WTC11 (cell line): Measurements from ENCODE around the gene EHBP1. TPM values are rescaled to one million over a fixed set of nuclear protein-coding genes. Genes with fewer than 3 reads are reported as not detected.

ENCODE experiments used
- ATAC-seq: fragments of 200-7000 bp; cut with Tn5 transposase; 2 replicates; pipeline ENCODE4 v1.10.0; 2021; ENCODE audit warnings: mild to moderate bottlenecking, moderate library complexity
- CTCF ChIA-PET: fragments of 300-600 bp; sonication (Branson Sonifier 250); formaldehyde crosslinking; loops from one replicate; lab custom pipeline; 2021; ENCODE audit warnings: antibody characterized with exemption; lab: Charles Lee
- POLR2A ChIA-PET: fragments of 350-600 bp; sonication (Branson Sonifier 250); formaldehyde crosslinking; loops from one replicate; lab custom pipeline; 2021; ENCODE audit warnings: antibody characterized with exemption; lab: Charles Lee
- DNase-seq: peaks from one replicate; pipeline ENCODE4 v3.0.0; 2021; ENCODE audit warnings: low spot score
- H3K27ac Mint-ChIP-seq: 2 replicates; pipeline ENCODE4 v1.8.0; 2021; ENCODE audit warnings: mixed read lengths
- H3K27me3 Mint-ChIP-seq: 2 replicates; pipeline ENCODE4 v1.8.0; 2021; ENCODE audit warnings: low read depth, mild to moderate bottlenecking, moderate library complexity, mixed read lengths
- H3K36me3 Mint-ChIP-seq: 2 replicates; pipeline ENCODE4 v1.8.0; 2021; ENCODE audit warnings: mixed read lengths
- H3K4me1 Mint-ChIP-seq: 2 replicates; pipeline ENCODE4 v1.8.0; 2022; ENCODE audit warnings: mixed read lengths
- H3K4me3 Mint-ChIP-seq: 2 replicates; pipeline ENCODE4 v1.8.0; 2021; ENCODE audit warnings: mild to moderate bottlenecking, moderate library complexity, mixed read lengths
- H3K9me3 Mint-ChIP-seq: 2 replicates; pipeline ENCODE4 v1.8.0; 2021; ENCODE audit warnings: mixed read lengths
- ATF1 ChIP-seq: sonication (generic); formaldehyde crosslinking; IDR thresholded peaks from 2 replicates; pipeline ENCODE4 v1.8.1; 2023; ENCODE audit warnings: mild to moderate bottlenecking, moderate library complexity, missing genetic modification reagents
- ELF4 ChIP-seq: sonication (generic); formaldehyde crosslinking; IDR thresholded peaks from 2 replicates; pipeline ENCODE4 v1.8.1; 2022; ENCODE audit warnings: low read depth, mild to moderate bottlenecking, moderate library complexity, missing genetic modification reagents
- ETV6 ChIP-seq: sonication (generic); formaldehyde crosslinking; IDR thresholded peaks from 2 replicates; pipeline ENCODE4 v1.8.1; 2022; ENCODE audit warnings: mild to moderate bottlenecking, missing genetic modification reagents
- FOXP1 ChIP-seq: sonication (generic); formaldehyde crosslinking; IDR thresholded peaks from 2 replicates; pipeline ENCODE4 v1.8.0; 2022; ENCODE audit warnings: missing genetic modification reagents, mild to moderate bottlenecking, moderate library complexity, borderline replicate concordance
- MXD4 ChIP-seq: fragments of 250-450 bp; sonication (Bioruptor Pico); IDR thresholded peaks from 2 replicates; pipeline ENCODE4 v1.8.0; 2021; ENCODE audit warnings: mild to moderate bottlenecking, moderate library complexity, borderline replicate concordance
- NR2C2 ChIP-seq: sonication (generic); formaldehyde crosslinking; IDR thresholded peaks from 2 replicates; pipeline ENCODE4 v1.8.0; 2022; ENCODE audit warnings: mild to moderate bottlenecking, missing genetic modification reagents
- PRRX2 ChIP-seq: fragments of 250-450 bp; sonication (Bioruptor Pico); IDR thresholded peaks from 2 replicates; pipeline ENCODE4 v1.8.0; 2021; ENCODE audit warnings: mild to moderate bottlenecking
- SP1 ChIP-seq: sonication (generic); formaldehyde crosslinking; conservative IDR thresholded peaks from 2 replicates; pipeline ENCODE4 v1.8.1; 2022; ENCODE audit warnings: missing genetic modification reagents
- TP53 ChIP-seq: sonication (generic); formaldehyde crosslinking; IDR thresholded peaks from 2 replicates; pipeline ENCODE4 v1.8.1; 2023; ENCODE audit warnings: mild to moderate bottlenecking, missing genetic modification reagents
- ZNF416 ChIP-seq: fragments of 250-450 bp; sonication (Bioruptor Pico); IDR thresholded peaks from 2 replicates; pipeline ENCODE4 v1.9.0; 2021; ENCODE audit warnings: mild to moderate bottlenecking, inconsistent platforms
- total RNA-seq: library from RNA; stranded (reverse); gene quantifications from 3 replicates; pipeline ENCODE4 v1.2.3, GENCODE V29; 2021
- TF ChIP-seq, protein P1 (sequence below): sonication (generic); formaldehyde crosslinking; IDR thresholded peaks from 2 replicates; pipeline ENCODE4 v1.8.1; 2023; ENCODE audit warnings: mild to moderate bottlenecking, missing genetic modification reagents, moderate library complexity
- TF ChIP-seq, protein P2 (sequence below): sonication (generic); formaldehyde crosslinking; IDR thresholded peaks from 2 replicates; pipeline ENCODE4 v1.8.1; 2023; ENCODE audit warnings: mild to moderate bottlenecking, missing genetic modification reagents
- TF ChIP-seq, protein P3 (sequence below): fragments of 250-450 bp; sonication (Bioruptor Pico); IDR thresholded peaks from 2 replicates; pipeline ENCODE4 v1.9.0; 2021; ENCODE audit warnings: mild to moderate bottlenecking, borderline replicate concordance
- TF ChIP-seq, protein P4 (sequence below): sonication (generic); formaldehyde crosslinking; IDR thresholded peaks from 2 replicates; pipeline ENCODE4 v1.8.1; 2022; ENCODE audit warnings: mild to moderate bottlenecking, missing genetic modification reagents, moderate library complexity, borderline replicate concordance
- TF ChIP-seq, protein P5 (sequence below): sonication (generic); formaldehyde crosslinking; IDR thresholded peaks from 2 replicates; pipeline ENCODE4 v1.8.1; 2023; ENCODE audit warnings: mild to moderate bottlenecking, missing genetic modification reagents
- TF ChIP-seq, protein P6 (sequence below): sonication (generic); formaldehyde crosslinking; IDR thresholded peaks from 2 replicates; pipeline ENCODE4 v1.8.0; 2022; ENCODE audit warnings: mild to moderate bottlenecking, missing genetic modification reagents

EHBP1 gene
- total RNA-seq, 1 experiment from 2014 or later: 36.4 TPM

DNA sequence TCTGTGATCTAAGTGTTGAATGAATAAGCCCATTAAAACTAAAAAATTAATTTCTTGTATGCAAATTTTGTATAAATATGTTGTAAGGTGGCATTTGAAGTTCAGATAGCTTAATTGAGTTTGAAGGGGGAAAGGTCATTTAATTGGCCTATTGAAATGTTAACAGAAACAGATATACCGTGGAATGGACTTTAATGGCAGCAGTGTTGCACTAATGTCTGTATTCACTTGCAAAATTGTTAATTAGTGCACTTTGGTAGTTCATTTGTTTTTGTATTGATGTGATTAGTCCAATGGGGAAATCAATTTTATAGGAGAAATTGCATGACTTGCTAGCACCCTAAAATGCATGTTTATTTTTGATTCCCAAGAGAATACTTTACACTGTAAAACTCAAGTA is 303.3 kb downstream of the EHBP1 start:
- TF ChIP-seq, protein P1, sequence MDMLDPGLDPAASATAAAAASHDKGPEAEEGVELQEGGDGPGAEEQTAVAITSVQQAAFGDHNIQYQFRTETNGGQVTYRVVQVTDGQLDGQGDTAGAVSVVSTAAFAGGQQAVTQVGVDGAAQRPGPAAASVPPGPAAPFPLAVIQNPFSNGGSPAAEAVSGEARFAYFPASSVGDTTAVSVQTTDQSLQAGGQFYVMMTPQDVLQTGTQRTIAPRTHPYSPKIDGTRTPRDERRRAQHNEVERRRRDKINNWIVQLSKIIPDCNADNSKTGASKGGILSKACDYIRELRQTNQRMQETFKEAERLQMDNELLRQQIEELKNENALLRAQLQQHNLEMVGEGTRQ (CRISPR knock-in tag): no peak
- TF ChIP-seq ELF4: no peak
- no peak for TF ChIP-seq PRRX2 (CRISPR knock-in tag)
- TF ChIP-seq, protein P2, sequence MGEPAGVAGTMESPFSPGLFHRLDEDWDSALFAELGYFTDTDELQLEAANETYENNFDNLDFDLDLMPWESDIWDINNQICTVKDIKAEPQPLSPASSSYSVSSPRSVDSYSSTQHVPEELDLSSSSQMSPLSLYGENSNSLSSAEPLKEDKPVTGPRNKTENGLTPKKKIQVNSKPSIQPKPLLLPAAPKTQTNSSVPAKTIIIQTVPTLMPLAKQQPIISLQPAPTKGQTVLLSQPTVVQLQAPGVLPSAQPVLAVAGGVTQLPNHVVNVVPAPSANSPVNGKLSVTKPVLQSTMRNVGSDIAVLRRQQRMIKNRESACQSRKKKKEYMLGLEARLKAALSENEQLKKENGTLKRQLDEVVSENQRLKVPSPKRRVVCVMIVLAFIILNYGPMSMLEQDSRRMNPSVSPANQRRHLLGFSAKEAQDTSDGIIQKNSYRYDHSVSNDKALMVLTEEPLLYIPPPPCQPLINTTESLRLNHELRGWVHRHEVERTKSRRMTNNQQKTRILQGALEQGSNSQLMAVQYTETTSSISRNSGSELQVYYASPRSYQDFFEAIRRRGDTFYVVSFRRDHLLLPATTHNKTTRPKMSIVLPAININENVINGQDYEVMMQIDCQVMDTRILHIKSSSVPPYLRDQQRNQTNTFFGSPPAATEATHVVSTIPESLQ: no peak
- TF ChIP-seq MXD4: no peak
- TF ChIP-seq SP1 (CRISPR knock-in tag): no peak
- TF ChIP-seq ETV6 (CRISPR knock-in tag): no peak
- TF ChIP-seq TP53 (CRISPR knock-in tag): no peak
- TF ChIP-seq FOXP1 (CRISPR knock-in tag): no peak
- TF ChIP-seq, protein P3, sequence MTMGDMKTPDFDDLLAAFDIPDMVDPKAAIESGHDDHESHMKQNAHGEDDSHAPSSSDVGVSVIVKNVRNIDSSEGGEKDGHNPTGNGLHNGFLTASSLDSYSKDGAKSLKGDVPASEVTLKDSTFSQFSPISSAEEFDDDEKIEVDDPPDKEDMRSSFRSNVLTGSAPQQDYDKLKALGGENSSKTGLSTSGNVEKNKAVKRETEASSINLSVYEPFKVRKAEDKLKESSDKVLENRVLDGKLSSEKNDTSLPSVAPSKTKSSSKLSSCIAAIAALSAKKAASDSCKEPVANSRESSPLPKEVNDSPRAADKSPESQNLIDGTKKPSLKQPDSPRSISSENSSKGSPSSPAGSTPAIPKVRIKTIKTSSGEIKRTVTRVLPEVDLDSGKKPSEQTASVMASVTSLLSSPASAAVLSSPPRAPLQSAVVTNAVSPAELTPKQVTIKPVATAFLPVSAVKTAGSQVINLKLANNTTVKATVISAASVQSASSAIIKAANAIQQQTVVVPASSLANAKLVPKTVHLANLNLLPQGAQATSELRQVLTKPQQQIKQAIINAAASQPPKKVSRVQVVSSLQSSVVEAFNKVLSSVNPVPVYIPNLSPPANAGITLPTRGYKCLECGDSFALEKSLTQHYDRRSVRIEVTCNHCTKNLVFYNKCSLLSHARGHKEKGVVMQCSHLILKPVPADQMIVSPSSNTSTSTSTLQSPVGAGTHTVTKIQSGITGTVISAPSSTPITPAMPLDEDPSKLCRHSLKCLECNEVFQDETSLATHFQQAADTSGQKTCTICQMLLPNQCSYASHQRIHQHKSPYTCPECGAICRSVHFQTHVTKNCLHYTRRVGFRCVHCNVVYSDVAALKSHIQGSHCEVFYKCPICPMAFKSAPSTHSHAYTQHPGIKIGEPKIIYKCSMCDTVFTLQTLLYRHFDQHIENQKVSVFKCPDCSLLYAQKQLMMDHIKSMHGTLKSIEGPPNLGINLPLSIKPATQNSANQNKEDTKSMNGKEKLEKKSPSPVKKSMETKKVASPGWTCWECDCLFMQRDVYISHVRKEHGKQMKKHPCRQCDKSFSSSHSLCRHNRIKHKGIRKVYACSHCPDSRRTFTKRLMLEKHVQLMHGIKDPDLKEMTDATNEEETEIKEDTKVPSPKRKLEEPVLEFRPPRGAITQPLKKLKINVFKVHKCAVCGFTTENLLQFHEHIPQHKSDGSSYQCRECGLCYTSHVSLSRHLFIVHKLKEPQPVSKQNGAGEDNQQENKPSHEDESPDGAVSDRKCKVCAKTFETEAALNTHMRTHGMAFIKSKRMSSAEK (CRISPR knock-in tag): no peak
- TF ChIP-seq, protein P4, sequence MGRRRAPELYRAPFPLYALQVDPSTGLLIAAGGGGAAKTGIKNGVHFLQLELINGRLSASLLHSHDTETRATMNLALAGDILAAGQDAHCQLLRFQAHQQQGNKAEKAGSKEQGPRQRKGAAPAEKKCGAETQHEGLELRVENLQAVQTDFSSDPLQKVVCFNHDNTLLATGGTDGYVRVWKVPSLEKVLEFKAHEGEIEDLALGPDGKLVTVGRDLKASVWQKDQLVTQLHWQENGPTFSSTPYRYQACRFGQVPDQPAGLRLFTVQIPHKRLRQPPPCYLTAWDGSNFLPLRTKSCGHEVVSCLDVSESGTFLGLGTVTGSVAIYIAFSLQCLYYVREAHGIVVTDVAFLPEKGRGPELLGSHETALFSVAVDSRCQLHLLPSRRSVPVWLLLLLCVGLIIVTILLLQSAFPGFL (CRISPR knock-in tag): no peak
- TF ChIP-seq, protein P5, sequence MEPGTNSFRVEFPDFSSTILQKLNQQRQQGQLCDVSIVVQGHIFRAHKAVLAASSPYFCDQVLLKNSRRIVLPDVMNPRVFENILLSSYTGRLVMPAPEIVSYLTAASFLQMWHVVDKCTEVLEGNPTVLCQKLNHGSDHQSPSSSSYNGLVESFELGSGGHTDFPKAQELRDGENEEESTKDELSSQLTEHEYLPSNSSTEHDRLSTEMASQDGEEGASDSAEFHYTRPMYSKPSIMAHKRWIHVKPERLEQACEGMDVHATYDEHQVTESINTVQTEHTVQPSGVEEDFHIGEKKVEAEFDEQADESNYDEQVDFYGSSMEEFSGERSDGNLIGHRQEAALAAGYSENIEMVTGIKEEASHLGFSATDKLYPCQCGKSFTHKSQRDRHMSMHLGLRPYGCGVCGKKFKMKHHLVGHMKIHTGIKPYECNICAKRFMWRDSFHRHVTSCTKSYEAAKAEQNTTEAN (CRISPR knock-in tag): no peak
- TF ChIP-seq ATF1 (CRISPR knock-in tag): no peak
- TF ChIP-seq, protein P6, sequence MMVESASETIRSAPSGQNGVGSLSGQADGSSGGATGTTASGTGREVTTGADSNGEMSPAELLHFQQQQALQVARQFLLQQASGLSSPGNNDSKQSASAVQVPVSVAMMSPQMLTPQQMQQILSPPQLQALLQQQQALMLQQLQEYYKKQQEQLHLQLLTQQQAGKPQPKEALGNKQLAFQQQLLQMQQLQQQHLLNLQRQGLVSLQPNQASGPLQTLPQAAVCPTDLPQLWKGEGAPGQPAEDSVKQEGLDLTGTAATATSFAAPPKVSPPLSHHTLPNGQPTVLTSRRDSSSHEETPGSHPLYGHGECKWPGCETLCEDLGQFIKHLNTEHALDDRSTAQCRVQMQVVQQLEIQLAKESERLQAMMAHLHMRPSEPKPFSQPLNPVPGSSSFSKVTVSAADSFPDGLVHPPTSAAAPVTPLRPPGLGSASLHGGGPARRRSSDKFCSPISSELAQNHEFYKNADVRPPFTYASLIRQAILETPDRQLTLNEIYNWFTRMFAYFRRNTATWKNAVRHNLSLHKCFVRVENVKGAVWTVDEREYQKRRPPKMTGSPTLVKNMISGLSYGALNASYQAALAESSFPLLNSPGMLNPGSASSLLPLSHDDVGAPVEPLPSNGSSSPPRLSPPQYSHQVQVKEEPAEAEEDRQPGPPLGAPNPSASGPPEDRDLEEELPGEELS: no peak
- TF ChIP-seq ZNF416: no peak
- no peak for TF ChIP-seq NR2C2 (CRISPR knock-in tag)
- Mint-ChIP-seq H3K27me3 (peaks cover 38% of the 10 kb centered on the region), H3K9me3 (no peaks in the 10 kb centered on the region), H3K4me3 (no peak overlapping the region), H3K27ac (no peak overlapping the region), H3K4me1 (peaks cover 44% of the 10 kb centered on the region), H3K36me3 (no peaks in the 10 kb centered on the region)
- CTCF ChIA-PET: no interaction called here
- ATAC-seq (no peak; the same call in 1 of the 2 replicates), DNase-seq (no peak)
- POLR2A ChIA-PET: no interaction called here
